ENCODE results near the gene GSC2.

The GSC2 gene

DNA sequence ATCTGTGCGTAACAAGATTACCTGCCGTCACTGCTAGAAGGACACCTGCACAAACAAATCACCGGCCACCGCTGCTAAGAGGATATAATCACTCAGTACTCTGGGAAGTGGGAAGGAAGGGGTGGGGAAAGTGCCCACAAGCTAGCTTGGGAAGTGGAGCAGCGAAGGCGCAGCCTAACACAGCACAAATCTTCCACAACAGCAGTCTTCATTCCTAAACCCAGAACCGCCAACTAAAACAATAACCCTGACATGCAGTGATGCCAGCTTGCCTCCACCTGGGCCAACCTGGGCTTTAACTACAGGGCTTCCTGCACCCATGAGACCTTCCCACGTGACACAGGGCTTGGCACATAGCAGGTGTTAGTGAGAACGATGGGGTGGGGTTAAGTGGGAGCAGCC lies 33.0 kb downstream of the GSC2 start:
- TF ChIP-seq, protein P1, sequence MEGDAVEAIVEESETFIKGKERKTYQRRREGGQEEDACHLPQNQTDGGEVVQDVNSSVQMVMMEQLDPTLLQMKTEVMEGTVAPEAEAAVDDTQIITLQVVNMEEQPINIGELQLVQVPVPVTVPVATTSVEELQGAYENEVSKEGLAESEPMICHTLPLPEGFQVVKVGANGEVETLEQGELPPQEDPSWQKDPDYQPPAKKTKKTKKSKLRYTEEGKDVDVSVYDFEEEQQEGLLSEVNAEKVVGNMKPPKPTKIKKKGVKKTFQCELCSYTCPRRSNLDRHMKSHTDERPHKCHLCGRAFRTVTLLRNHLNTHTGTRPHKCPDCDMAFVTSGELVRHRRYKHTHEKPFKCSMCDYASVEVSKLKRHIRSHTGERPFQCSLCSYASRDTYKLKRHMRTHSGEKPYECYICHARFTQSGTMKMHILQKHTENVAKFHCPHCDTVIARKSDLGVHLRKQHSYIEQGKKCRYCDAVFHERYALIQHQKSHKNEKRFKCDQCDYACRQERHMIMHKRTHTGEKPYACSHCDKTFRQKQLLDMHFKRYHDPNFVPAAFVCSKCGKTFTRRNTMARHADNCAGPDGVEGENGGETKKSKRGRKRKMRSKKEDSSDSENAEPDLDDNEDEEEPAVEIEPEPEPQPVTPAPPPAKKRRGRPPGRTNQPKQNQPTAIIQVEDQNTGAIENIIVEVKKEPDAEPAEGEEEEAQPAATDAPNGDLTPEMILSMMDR (IDR thresholded peaks at IDR 0.05; ENCODE audit: low read depth, low read length): no peak
- DNase-seq (ENCODE audit: extremely low read depth, low read depth): no peak

- TF ChIP-seq, protein P1 (IDR thresholded peaks at IDR 0.05; ENCODE audit: low read depth, low read length): no peak
- DNase-seq (ENCODE audit: extremely low read depth, low read depth): no peak
Measured at GRCh38 chr22:19115628-19116027, 34.5 kb downstream of the GSC2 start.

DNA sequence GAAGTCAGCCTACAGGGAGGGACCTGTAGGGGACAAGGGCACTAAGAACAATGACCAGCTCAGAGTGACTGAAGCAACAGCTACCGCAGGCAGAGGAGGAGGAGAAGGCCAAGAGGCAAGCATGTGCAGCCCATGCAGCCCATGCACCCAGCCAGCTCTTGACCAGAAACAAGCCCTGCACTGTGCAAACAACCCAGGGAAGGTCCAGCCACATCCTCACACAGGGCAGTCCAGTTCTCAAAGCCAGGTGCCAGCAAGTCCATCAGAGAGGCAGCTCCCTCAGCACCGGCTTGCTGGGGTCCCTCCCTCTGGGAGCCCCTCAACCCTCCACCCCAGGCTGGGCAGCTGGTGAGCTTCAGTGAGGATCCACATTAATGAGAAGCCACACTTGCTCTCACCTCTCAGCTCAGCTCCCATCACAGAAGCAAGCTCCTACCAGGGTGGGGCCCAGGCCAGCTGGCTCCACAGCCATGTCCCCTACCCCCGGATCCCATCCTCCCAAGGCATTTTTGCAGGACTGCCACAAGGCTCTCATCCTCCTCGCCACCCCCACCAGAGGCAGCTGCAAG lies 35.0 kb downstream of the GSC2 start:
- TF ChIP-seq, protein P1 (IDR thresholded peaks at IDR 0.05; ENCODE audit: low read depth, low read length): no peak
- DNase-seq (ENCODE audit: extremely low read depth, low read depth): no peak

DNA sequence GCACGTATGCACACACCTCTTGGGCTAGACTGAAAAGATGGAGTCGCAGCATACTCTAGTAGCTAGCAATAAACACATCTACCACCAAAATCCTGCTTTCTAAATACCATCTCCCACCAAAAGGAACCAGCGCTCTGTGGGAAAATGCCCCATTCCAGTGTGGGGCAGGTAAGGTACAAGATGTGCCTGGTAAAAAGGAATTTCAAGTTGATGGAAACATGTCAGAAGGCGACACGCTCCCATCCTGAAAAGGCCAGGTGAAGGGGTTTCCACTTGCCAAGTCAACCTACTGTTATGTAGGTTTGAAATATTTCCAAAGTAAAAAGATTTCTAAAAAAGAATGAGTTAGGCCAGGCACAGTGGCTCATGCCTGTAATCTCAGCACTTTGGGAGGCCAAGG lies 36.7 kb downstream of the GSC2 start:
- TF ChIP-seq, protein P1 (IDR thresholded peaks at IDR 0.05; ENCODE audit: low read depth, low read length): no peak
- no peak for DNase-seq (ENCODE audit: extremely low read depth, low read depth)

GRCh38 chr22:19111584-19111983 lies 38.5 kb downstream of the GSC2 start:
- TF ChIP-seq, protein P1 (IDR thresholded peaks at IDR 0.05; ENCODE audit: low read depth, low read length): no peak
- no peak for DNase-seq (ENCODE audit: extremely low read depth, low read depth)

DNA sequence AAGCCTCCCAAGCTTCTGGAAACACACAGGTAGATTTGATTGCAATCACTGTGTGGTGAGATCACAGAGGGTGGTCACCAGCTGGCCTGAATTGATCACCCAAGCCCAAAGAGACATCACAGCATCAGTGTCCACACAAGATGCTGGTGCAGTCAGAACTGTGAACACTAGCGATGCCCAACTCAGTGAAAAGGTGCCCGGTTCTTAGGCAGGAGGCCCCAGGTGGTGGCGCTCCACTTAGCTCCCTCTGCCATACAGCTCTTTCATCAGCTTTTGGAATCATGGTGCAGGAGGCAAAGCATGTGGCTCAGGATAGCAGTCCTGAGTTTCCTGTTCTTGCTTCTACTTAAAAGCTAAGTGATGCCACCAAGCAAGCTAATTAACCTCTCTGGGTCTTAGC lies 39.0 kb downstream of the GSC2 start:
- DNase-seq (ENCODE audit: extremely low read depth, low read depth): no peak
- TF ChIP-seq, protein P1 (IDR thresholded peaks at IDR 0.05; ENCODE audit: low read depth, low read length): no peak

- TF ChIP-seq, protein P1 (IDR thresholded peaks at IDR 0.05; ENCODE audit: low read depth, low read length): no peak
- no peak for DNase-seq (ENCODE audit: extremely low read depth, low read depth)
Measured at GRCh38 chr22:19110646-19111045, 39.4 kb downstream of the GSC2 start.

Measured in AG09319 (cell line).